CD14-positive monocyte (primary cell): ENCODE measurements around the gene NPEPL1. TPM values are rescaled to one million over a fixed set of nuclear protein-coding genes. Genes with fewer than 3 reads are reported as not detected.

Source experiments
- DNase-seq, 3 donors: peaks; one replicate each; pipeline ENCODE4 v3.0.0-alpha.2; 2011 to 2022
- H2AFZ ChIP-seq: 2 replicates; pipeline ENCODE4 v1.6.0; 2012; ENCODE audit warnings: mild to moderate bottlenecking, low read depth, low read length, inconsistent platforms; ENCODE audit not compliant: insufficient read depth, poor library complexity, severe bottlenecking
- H3K27ac ChIP-seq, 2 donors: 1 replicate in 1 of 2; 2 replicates in 1 of 2; pipeline ENCODE4 v1.5.1; 2012 to 2013; ENCODE audit warnings: low read length in 2 of 2, control low read depth in 1 of 2, inconsistent platforms in 1 of 2, low read depth in 1 of 2, mild to moderate bottlenecking in 1 of 2
- H3K27me3 ChIP-seq, 2 donors: one replicate each; pipeline versions ENCODE4 v1.6.0 to v1.6.1; 2011 to 2013; ENCODE audit warnings: low read length in 2 of 2; ENCODE audit not compliant: control insufficient read depth in 2 of 2, insufficient read depth in 2 of 2
- H3K36me3 ChIP-seq, 2 donors: replicated peaks in 1 of 2; 1 replicate in 1 of 2; 2 replicates in 1 of 2; pipeline versions ENCODE4 v1.5.1 to v1.6.1; 2012 to 2013; ENCODE audit warnings: low read length in 2 of 2, control low read depth in 1 of 2, inconsistent platforms in 1 of 2, mild to moderate bottlenecking in 1 of 2; ENCODE audit not compliant: insufficient read depth in 2 of 2, control insufficient read depth in 1 of 2
- H3K4me1 ChIP-seq, 2 donors: 1 replicate in 1 of 2; 2 replicates in 1 of 2; pipeline versions ENCODE4 v1.5.1 to v1.6.1; 2012 to 2013; ENCODE audit warnings: low read length in 2 of 2, control low read depth in 1 of 2, inconsistent platforms in 1 of 2, mild to moderate bottlenecking in 1 of 2, moderate library complexity in 1 of 2; ENCODE audit not compliant: insufficient read depth in 2 of 2, control insufficient read depth in 1 of 2
- H3K4me2 ChIP-seq: replicated peaks from 2 replicates; pipeline ENCODE3; 2012; ENCODE audit warnings: low read length, moderate library complexity, mild to moderate bottlenecking; ENCODE audit not compliant: poor library complexity, severe bottlenecking; ENCODE audit errors: extremely low read depth
- H3K4me3 ChIP-seq, 3 experiments: fragments of 200-600 bp in 1 of 3; sonication (generic) in 1 of 3; replicated peaks in 1 of 3; 1 replicate in 2 of 3; 2 replicates in 1 of 3; pipeline ENCODE4 v1.5.1; 2011 to 2013; ENCODE audit warnings: low read length in 3 of 3, mild to moderate bottlenecking in 3 of 3, control low read depth in 2 of 3, low read depth in 2 of 3, inconsistent platforms in 1 of 3, moderate library complexity in 1 of 3
- H3K79me2 ChIP-seq: 2 replicates; pipeline ENCODE4 v1.6.0; 2012; ENCODE audit warnings: mild to moderate bottlenecking, control low read depth, inconsistent platforms, low read length, moderate library complexity; ENCODE audit not compliant: insufficient read depth
- H3K9ac ChIP-seq: 2 replicates; pipeline ENCODE4 v1.6.0; 2017; ENCODE audit warnings: low read length, mild to moderate bottlenecking; ENCODE audit not compliant: insufficient read depth, poor library complexity, severe bottlenecking
- H3K9me3 ChIP-seq, 2 donors: replicated peaks in 1 of 2; 1 replicate in 1 of 2; 2 replicates in 1 of 2; pipeline versions ENCODE4 v1.5.1 to v1.6.1; 2012 to 2013; ENCODE audit warnings: low read length in 2 of 2, control low read depth in 1 of 2; ENCODE audit not compliant: control insufficient read depth in 1 of 2, insufficient read depth in 1 of 2
- H4K20me1 ChIP-seq: 2 replicates; pipeline ENCODE4 v1.6.0; 2012; ENCODE audit warnings: mild to moderate bottlenecking, low read length, control low read depth, moderate library complexity; ENCODE audit not compliant: insufficient read depth
- H3K27ac Mint-ChIP-seq, 7 donors: one replicate each; pipeline ENCODE4 v1.8.0; 2020; ENCODE audit warnings: mild to moderate bottlenecking in 7 of 7, mixed read lengths in 7 of 7, moderate library complexity in 6 of 7, inconsistent platforms in 2 of 7
- H3K27me3 Mint-ChIP-seq, 3 donors: one replicate each; pipeline ENCODE4 v1.8.0; 2021 to 2022; ENCODE audit warnings: low read depth in 3 of 3, mild to moderate bottlenecking in 3 of 3, mixed read lengths in 3 of 3, moderate library complexity in 3 of 3, inconsistent platforms in 1 of 3
- H3K36me3 Mint-ChIP-seq, 2 donors: one replicate each; pipeline ENCODE4 v1.8.0; 2020; ENCODE audit warnings: mixed read lengths in 2 of 2, inconsistent platforms in 1 of 2, mild to moderate bottlenecking in 1 of 2
- H3K4me1 Mint-ChIP-seq: one replicate; pipeline ENCODE4 v1.8.0; 2020; ENCODE audit warnings: mild to moderate bottlenecking, mixed read lengths
- H3K4me3 Mint-ChIP-seq, 2 donors: one replicate each; pipeline ENCODE4 v1.8.0; 2020; ENCODE audit warnings: mild to moderate bottlenecking in 2 of 2, mixed read lengths in 2 of 2, moderate library complexity in 1 of 2
- H3K9me3 Mint-ChIP-seq, 7 donors: one replicate each; pipeline ENCODE4 v1.8.0; 2020 to 2022; ENCODE audit warnings: mixed read lengths in 7 of 7, mild to moderate bottlenecking in 6 of 7, moderate library complexity in 6 of 7, inconsistent platforms in 2 of 7
- CTCF ChIP-seq: fragments of 200-600 bp; IDR thresholded peaks from one replicate; pipeline ENCODE4 v1.8.0; 2022; ENCODE audit warnings: antibody characterized with exemption, mild to moderate bottlenecking
- WGBS: methylation state at CpG from one replicate; pipeline ENCODE4 v1.1.5; 2013; ENCODE audit warnings: missing lambda C conversion rate; ENCODE audit not compliant: insufficient coverage; 5-methylcytosine and 5-hydroxymethylcytosine counted together
- intact Hi-C, 2 donors: fragments of 100-400 bp; cut with micrococcal nuclease; formaldehyde crosslinking; loops; one replicate each; pipeline versions ENCODE4 v1.15.0 to v1.15.1; 2023
- polyA plus RNA-seq, 3 donors: library from polyadenylated mRNA; depleted of rRNA in 1 of 3; unstranded in 2 of 3; stranded (reverse) in 1 of 3; fragments of 300-500 nt in 2 of 3; fragments of >200 nt in 1 of 3; fragmentation: Illumina TruSeq in 2 of 3; gene quantifications; 1 replicate in 2 of 3; 2 replicates in 1 of 3; pipeline ENCODE4 v1.2.3, GENCODE V29; 2012 to 2021

The NPEPL1 gene
- polyA plus RNA-seq, 3 donors: 37.6 to 109 (median 39.6) TPM

- Histone ChIP-seq H3K79me2 (no peaks in the 10 kb centered on the region), H3K4me1 (no peaks in the 10 kb centered on the region), H4K20me1 (peaks cover 30% of the 10 kb centered on the region), H3K36me3 (peaks cover 81 to 96% of the 10 kb centered on the region in 2 donors), H3K9me3 (no peaks in the 10 kb centered on the region), H3K9ac (no peak overlapping the region), H3K27me3 (no peaks in the 10 kb centered on the region), H3K4me3 (no peak overlapping the region), H3K4me2 (no peak overlapping the region), H3K27ac (no peak overlapping the region), H2AFZ (no peak overlapping the region)
- Mint-ChIP-seq H3K27me3 (peaks cover 0 to 2% (median 0%) of the 10 kb centered on the region in 3 donors), H3K4me1 (no peaks in the 10 kb centered on the region), H3K27ac (peak overlapping the region in 2 of 7 donors; percentile 1 to 50), H3K4me3 (no peak overlapping the region), H3K9me3 (peaks cover 0 to 2% (median 0%) of the 10 kb centered on the region in 7 donors), H3K36me3 (peaks cover 78 to 87% of the 10 kb centered on the region in 2 donors)
- intact Hi-C loops: no loop called here
- TF ChIP-seq CTCF: no peak
- WGBS: 97% methylated on average over 17 of the region's 17 CpGs
- no peak for DNase-seq
Observed at GRCh38 chr20:58675641-58676040, 17.0 kb upstream of the NPEPL1 start.

- H3K9me3 Mint-ChIP-seq: peaks cover 0 to 2% (median 0%) of the 10 kb centered on the region in 7 donors
- H2AFZ ChIP-seq: no peak overlapping the region
- H3K27ac Mint-ChIP-seq: peak overlapping the region in 3 of 7 donors; percentile 1 to 50 (median 30)
- H3K36me3 ChIP-seq: peaks cover 77 to 94% of the 10 kb centered on the region in 2 donors
- H3K27ac ChIP-seq: no peak overlapping the region
- intact Hi-C loops: no loop called here
- H3K4me3 Mint-ChIP-seq: no peak overlapping the region
- peaks cover 75 to 85% of the 10 kb centered on the region in 2 donors for H3K36me3 Mint-ChIP-seq
- no peak overlapping the region for H3K4me2 ChIP-seq
- TF ChIP-seq CTCF: no peak
- no peak overlapping the region for H3K9ac ChIP-seq
- 100% methylated on average over 12 of the region's 19 CpGs for WGBS
- H3K9me3 ChIP-seq: no peaks in the 10 kb centered on the region
- DNase-seq: no peak
- no peaks in the 10 kb centered on the region for H3K79me2 ChIP-seq
- no peak overlapping the region for H3K4me3 ChIP-seq
- H3K27me3 Mint-ChIP-seq: peaks cover 0 to 2% (median 0%) of the 10 kb centered on the region in 3 donors
- peaks cover 27% of the 10 kb centered on the region for H4K20me1 ChIP-seq
- no peaks in the 10 kb centered on the region for H3K4me1 ChIP-seq
- H3K4me1 Mint-ChIP-seq: no peaks in the 10 kb centered on the region
- H3K27me3 ChIP-seq: no peaks in the 10 kb centered on the region
Observed at GRCh38 chr20:58676161-58676560, 16.4 kb upstream of the NPEPL1 start.
